Stimulated activated CD8-positive, alpha-beta memory T cell treated with anti-CD3 and anti-CD28 coated beads, Interleukin-7, amount 100 ng/mL, for 4 hours (primary cell): ENCODE data around the gene ANKLE2.
"Not testable (repeated sequence)": the region's sequence is repeated elsewhere in the genome, so short reads cannot be mapped to it uniquely, and the experiment has no call there.

ENCODE experiments used
- DNase-seq, 2 donors: peaks; one replicate each; pipeline ENCODE4 v3.0.0-alpha.2; 2020; ENCODE audit warnings: low read depth in 2 of 2

ANKLE2 gene

DNA sequence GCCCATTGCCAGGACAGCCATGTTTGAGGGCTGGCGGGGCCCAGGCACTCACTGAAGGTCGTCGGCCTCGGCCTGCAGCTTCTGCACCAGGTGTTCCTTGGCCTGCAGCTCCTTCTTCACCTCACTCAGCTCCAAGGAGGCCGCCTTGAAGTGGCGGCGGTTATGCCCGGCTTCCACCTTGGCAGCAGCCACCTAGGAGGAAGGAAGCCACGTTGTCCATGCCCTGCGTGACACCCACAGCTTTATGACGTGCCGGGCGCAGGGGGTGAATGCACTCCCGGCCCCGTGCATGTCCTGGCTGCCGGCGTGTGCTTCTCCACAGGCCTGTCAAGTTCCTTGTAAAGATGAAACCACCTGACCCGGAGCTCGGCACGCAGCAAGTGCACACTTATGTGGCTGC, 16.0 kb upstream of the ANKLE2 start:
- no peak for DNase-seq

DNA sequence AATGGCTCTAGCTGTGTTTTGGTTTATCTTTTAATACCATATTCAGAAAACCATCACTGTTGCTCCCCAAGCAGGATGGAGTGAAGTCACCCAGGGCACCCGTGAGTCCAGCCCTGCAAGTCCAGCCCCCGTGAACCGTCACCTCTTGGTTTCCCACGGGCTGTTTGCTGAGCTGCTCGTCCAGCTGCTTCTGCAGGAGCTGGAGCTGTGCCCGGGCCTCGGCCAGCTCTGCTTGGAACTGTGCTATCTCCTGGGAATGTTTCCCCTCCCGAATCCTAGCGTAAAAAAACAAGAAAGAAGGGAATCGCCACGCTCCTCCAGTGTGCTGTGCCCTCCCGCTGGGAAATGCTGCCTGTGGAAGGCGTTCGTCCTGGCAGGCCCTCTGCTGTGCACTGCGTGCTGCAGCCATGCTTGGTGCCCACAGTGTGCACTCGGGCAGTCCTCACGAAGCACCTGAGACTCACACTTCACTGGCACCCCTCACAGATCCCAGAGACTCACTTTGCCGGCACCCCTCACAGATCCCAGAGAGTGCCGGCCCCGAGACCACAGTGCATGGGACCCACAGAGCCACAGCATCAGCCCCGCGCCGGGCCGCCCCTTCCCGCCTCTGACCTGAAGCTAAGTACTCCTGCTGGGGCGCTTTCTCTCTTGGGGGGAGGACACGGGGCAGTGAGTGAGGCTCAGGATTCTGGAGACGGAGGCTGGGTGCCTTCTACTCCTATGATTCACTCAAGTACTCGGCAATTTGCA, 15.4 kb upstream of the ANKLE2 start:
- no peak for DNase-seq

DNA sequence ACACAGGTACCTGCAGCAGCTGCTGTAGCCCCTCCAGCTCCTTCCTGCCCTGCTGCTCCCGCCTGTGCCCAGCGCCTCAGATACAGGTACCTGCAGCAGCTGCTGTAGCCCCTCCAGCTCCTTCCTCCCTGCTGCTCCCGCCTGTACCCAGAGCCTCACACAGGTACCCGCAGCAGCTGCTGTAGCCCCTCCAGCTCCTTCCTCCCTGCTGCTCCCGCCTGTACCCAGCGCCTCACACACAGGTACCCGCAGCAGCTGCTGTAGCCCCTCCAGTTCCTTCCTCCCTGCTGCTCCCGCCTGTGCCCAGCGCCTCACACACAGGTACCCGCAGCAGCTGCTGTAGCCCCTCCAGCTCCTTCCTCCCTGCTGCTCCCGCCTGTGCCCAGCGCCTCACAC, 14.6 kb upstream of the ANKLE2 start:
- not testable (repeated sequence) for DNase-seq

- no peak for DNase-seq
These were observed 14.0 kb upstream of the ANKLE2 start for GRCh38 chr12:132775502-132776229.

- no peak for DNase-seq
These were observed 13.1 kb upstream of the ANKLE2 start for GRCh38 chr12:132774646-132775275.

DNA sequence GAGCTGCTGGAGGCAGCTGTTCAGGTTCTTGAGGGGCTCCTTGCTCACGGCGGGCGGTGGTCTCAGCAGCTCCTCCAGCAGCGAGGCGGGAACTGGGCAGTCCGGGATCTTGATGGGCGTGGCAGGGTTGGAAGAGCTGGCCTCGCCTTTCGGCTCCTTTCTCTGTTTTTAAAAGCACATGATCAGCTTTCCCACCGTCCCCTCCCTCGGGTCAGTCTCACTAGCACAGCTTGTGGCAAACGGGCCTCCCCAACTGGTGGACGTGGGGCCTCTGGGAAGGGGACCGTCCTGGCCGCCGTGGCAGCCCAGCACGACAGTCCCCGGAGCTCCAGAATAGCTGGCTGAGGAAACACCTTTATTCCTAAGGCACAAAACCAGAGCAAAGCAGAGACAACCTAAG, 12.5 kb upstream of the ANKLE2 start:
- no peak for DNase-seq

DNA sequence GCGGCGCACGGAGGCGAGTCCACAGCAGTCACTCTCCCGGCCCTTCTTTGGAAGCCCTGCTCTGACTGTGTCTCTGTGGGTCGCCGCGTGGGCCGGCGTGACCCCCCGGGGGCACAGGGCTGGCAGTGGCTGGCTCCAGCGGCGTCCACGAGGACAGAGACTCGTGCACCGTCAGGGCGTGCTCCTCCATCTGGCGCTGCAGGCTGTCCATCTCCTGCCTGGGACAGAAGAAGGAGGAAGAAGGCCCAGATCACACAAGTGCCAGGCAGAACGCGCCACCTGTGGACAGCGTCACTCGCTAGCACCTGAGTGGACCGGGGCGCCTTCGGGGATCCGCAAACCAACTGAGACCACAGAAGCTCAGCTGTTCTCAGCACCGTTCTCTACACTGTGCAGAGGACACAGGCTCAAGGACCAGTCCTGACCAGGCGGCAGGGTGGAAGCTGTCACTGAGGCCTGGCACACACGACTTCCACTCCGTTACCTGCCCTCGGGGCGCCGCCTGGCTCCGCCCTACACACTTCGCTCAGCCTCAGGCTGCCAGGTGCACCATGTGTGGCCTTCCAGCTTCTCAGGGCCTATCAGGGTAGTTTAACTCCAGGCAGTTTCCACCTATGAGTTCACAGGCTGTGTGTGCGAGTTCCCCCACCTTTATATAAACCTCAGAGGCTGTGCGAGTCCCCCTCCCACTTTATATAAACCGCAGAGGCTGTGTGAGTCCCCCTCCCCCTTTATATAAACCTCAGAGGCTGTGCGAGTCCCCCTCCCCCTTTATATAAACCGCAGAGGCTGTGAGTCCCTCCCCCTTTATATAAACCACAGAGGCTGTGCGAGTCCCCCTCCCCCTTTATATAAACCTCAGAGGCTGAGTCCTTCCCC, 11.7 kb upstream of the ANKLE2 start:
- no peak for DNase-seq

DNA sequence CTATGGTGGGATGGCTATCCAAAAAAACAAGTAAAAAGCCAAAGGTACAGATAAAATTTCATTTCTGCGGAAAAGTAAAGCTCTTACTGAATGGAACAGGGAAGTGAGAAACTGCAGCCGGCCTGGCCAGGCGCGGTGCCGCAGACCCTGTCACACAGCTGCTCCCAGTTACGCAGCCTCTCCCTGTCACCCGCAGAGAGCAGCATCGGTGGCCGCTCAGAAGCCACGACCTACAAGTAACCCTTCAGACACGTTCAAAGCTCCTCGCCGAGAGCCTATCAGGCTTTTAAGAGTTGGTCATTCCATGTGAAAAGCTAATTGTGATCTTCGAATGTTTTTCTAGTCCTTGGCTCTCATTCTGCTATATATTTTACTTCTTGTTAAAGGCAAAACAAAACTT, 11.0 kb upstream of the ANKLE2 start:
- no peak for DNase-seq

DNA sequence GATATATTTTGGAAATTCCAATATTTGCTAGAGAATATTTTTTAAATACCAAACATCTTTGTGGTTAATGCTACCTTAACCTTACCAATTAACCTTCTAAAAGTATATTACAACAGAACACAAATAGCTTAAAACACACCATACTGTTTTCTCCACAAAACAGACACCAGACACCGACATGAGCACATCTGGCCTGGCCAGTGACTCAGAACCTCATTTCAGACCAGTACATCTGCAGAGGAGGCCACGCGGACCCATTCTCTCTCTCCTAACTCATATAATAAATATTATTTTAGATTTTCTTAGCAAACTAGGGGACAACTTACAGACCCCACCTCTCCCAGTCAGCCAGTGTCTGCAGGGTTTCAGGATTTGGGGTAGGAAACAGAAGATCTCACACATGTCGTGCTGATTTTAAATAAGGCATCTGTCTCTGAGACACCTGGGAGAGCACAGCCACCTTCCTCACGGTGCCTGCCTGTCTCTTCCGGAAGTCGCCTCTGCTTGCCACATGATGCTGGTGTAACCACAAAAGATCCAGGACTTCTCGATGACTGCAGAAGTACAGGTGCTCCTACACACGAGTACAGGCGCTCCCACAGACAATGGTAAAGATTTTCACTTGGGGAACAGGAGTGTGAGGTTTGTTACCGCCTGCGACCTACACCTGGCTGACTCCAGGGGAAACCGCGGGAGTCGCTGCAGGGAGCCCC, 9.7 kb upstream of the ANKLE2 start:
- peak in 1 of 2 donors; percentile 21 for DNase-seq

DNA sequence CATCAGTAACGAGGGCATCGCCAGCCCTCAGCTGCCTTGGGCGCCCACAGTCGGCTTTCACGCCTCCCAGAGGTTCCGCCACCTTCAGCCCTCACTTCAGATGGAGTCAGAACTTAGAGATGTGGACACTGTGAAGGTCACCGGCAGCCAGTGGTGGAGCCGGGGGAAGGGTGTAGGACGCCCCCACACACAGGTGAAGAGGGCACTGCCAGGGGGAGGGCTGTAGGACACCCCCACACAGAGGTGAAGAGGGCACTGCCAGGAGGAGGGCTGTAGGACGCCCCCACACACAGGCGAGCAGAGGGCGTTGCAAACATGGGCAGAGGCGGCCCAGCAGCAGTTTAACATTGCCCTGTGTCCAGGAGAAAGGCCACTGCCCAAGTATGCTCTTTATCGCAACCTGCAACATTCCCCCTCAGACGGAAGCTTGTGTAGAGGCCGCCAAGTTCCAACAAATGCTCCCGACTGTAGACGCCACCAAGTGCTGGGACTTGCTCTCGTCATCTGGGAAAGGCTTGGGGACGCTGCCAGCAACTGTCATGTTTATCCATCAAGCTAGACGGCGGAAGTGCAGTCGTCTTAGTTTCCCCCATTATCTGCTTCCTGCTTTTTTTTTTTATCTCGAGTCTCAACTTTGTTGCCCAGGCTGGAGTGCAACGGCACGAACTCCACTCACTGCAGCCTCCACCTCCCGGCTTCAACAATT, 4.9 kb upstream of the ANKLE2 start:
- DNase-seq, result no peak

- no peak for DNase-seq
These were observed 3.7 kb upstream of the ANKLE2 start for GRCh38 chr12:132765361-132765760.

DNA sequence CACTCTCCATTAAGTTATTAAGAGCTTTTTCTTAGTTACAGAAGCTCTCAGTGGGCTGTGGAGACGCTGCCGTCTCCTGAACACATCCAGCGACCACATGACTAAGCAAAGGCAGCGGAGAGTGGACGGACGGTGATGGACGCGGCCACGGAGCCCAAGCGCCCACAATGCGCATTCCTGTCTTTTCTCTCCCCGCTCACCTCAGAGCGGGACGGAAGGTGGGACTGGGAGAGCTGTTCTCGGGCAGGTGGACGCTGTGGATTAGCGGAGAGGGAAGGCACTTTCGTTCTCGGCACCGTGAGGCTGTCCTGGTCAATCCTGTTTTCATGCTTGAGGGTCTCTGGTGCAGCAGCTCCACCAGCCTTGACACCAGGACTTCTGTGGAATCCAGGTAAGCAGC, 2.6 kb upstream of the ANKLE2 start:
- no peak for DNase-seq

GRCh38 chr12:132761921-132762583, 420 bp upstream of the ANKLE2 start:
- DNase-seq, result peak; percentile 56 to 85

DNA sequence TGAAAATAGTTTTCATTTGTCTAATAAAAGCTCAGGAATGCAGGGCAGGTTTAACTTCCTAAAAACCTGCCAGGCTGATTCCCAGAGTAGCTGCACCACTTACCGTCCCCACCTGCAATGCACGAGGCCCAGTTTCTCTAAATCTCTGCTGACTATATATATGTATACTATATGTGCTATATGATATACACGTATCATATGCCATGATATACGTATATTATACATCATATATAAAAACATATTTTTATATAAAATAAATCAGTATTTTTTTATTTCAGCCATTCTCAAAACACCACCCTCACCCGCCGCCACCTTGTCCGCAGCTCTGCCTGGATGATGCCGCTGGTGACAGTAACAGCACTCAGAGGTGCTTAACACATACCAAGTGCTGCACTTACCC, 2.3 kb downstream of the ANKLE2 start:
- DNase-seq, result no peak

DNA sequence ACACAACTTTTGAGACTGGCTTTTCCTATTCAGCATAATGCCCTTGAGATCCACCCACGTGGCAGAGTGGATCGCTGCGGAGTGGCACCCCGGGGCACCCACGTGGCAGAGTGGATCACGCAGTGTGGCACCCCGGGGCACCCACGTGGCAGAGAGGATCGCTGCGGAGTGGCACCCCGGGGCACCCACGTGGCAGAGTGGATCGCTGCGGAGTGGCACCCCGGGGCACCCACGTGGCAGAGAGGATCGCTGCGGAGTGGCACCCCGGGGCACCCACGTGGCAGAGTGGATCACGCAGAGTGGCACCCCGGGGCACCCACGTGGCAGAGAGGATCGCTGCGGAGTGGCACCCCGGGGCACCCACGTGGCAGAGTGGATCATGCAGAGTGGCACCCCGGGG, 2.8 kb downstream of the ANKLE2 start:
- DNase-seq, result not testable (repeated sequence)

DNA sequence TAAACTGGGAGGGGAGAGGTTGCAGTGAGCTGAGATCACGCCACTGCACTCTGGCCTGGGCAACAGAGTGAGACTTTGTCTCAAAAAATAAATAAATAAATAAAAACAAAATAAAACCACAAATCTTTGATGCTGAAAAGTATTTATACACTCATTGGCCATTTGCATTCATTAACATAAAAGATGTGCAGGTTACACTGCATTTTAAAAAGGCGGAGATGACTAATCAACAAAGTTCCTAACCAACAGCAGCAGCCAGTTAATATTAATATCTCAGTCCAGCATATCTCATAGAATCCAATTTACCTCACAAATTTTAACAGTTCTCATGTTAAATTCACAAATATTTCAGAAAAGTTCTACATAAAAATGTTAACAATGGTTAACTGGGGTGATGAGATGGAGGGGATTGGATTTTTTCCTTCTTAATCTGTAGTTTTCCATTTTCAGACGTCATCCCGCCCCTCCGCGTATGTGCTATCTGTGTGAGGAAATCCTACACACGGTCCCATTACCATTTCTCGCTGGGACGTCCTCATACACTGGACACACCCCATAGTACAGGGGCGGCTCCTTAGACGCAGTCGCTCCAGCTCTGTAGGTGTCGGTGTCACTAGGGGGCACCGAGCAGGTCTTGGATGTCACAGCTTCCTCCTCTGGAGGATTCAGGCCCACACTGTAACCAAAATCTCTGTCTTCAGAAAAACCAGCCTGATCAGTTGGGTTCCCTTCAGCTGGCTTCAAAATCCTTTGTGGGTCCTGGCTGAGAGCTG, 7.3 kb downstream of the ANKLE2 start:
- DNase-seq, result no peak

GRCh38 chr12:132753670-132754069, 8.0 kb downstream of the ANKLE2 start:
- DNase-seq, result not testable (repeated sequence)

GRCh38 chr12:132748319-132748718, 13.3 kb downstream of the ANKLE2 start:
- no peak for DNase-seq

DNA sequence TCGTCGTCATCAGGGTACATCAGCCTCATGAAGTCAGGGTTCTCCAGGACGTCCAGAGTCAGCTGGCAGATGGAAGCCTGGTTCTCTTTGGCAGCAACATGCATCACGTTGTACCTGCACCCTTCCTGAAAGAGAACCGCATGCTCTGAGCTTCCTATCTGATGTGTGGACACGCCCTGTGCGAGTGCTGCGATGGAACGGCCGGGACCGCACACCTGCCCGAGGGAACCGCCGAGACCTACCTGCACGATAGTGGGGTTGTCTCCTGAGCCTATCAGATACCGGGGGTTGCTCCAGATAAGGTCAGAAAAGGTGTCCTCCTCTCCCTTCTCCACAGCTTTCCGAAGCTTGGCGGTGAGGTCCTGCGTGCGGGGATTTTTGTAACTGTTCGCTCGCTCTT, 13.7 kb downstream of the ANKLE2 start:
- no peak for DNase-seq
